Measurements from ENCODE around the gene FGD3.
A peak's percentile ranks its signal among the peaks of the same experiment; 100 is the strongest.

Gene FGD3

GRCh38 chr9:93059715-93060578 is 112.6 kb downstream of the FGD3 start:
- H3K36me3 ChIP-seq (ENCODE audit: control insufficient read depth, insufficient read depth, low read length, severe bottlenecking) = no peaks in the 10 kb centered on the region
- H3K9ac ChIP-seq (ENCODE audit: low read length) = no peak overlapping the region
- H3K4me1 ChIP-seq (ENCODE audit: control insufficient read depth, insufficient read depth, low read length) = peaks cover 11% of the 10 kb centered on the region
- DNase-seq (ENCODE audit: low read depth) = no peak
- peaks cover 4% of the 10 kb centered on the region for H3K27me3 ChIP-seq (replicated peaks; ENCODE audit: control insufficient read depth, insufficient read depth, low read length)
- no peak overlapping the region for H3K4me3 ChIP-seq (ENCODE audit: low read length)
- no peaks in the 10 kb centered on the region for H3K9me3 ChIP-seq (ENCODE audit: control insufficient read depth, low read length)

DNA sequence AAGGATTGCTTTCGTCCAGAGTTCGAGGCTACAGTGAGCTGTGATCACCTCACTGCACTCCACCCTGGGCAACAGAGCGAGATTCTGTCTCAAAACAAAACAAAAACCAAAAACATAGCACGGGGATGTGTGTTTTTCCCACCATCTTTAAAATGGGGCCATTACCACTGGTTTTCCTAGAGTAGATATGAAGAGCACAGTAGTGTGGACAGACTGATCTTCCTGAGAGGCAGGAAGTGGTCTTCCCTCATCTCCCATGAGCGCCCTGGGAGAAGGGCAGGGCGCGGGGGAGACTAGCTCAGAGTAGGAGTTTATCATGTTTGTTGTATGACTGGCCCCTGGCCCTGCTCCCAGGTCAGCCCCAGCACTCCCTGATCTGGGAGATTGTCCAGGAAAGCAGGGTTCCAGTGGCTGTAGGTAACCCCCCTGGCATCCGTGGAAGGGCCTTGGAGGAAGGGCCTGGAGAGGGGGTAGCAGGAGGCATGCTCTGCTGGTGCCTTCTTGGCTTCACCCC is 113.5 kb downstream of the FGD3 start:
- H3K4me3 ChIP-seq (ENCODE audit: low read length) = no peak overlapping the region
- peaks cover 11% of the 10 kb centered on the region for H3K4me1 ChIP-seq (ENCODE audit: control insufficient read depth, insufficient read depth, low read length)
- no peaks in the 10 kb centered on the region for H3K9me3 ChIP-seq (ENCODE audit: control insufficient read depth, low read length)
- H3K9ac ChIP-seq (ENCODE audit: low read length) = no peak overlapping the region
- peaks cover 4% of the 10 kb centered on the region for H3K27me3 ChIP-seq (replicated peaks; ENCODE audit: control insufficient read depth, insufficient read depth, low read length)
- DNase-seq (ENCODE audit: low read depth) = no peak
- H3K36me3 ChIP-seq (ENCODE audit: control insufficient read depth, insufficient read depth, low read length, severe bottlenecking) = no peaks in the 10 kb centered on the region

- peaks cover 4% of the 10 kb centered on the region for H3K27me3 ChIP-seq (replicated peaks; ENCODE audit: control insufficient read depth, insufficient read depth, low read length)
- no peak overlapping the region for H3K4me3 ChIP-seq (ENCODE audit: low read length)
Measured at GRCh38 chr9:93061260-93061751, 114.0 kb downstream of the FGD3 start.

DNA sequence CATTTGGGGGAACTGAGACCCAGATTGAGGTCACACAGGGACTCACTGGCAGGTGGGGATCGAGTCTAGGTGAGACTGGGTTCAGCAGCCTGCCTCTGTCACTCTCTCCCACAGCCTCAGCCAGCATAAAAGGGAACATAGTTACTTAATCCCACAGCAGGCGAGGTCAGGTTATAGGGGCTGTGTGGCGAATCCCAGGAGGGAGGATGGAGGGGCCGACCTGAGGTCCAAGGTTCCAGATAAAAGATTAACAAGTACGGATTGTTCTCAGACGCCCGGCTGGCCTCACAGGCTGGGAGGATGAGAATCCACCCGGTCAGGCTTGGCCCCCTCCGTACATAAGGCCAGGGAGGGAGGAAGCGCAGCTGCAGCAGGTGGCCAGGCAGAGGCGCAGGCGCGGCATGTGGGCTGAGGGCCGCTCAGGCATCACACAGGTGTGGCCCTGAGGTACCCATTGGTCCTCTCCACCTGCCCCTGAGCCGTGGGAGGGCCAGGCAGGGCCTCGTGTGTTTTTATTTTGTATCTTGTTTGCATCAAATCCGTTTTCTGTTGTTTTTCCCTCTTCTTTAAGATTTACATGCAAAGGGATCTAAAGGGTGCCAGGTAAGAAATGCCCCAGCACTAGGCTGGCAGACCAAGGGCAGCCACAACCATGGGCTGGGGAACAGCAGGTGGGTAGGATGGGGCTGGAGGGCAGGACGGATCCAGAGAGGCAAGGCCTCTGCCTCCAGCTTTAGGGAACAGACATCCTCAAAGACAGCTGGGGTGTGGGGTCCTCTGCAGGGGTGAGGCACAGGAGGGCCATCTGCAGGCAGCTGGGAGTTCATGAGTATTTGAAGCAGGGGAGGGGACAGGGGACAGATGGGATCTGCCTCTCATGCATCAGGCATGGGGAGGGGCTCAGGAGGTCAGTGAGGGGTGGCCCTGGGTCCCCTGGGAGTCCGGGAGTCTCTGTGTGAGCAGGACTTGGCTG is 114.8 kb downstream of the FGD3 start:
- H3K4me3 ChIP-seq (ENCODE audit: low read length) = no peak overlapping the region
- peaks cover 4% of the 10 kb centered on the region for H3K27me3 ChIP-seq (replicated peaks; ENCODE audit: control insufficient read depth, insufficient read depth, low read length)
- peaks cover 14% of the 10 kb centered on the region for H3K4me1 ChIP-seq (ENCODE audit: control insufficient read depth, insufficient read depth, low read length)
- H3K9me3 ChIP-seq (ENCODE audit: control insufficient read depth, low read length) = no peaks in the 10 kb centered on the region
- H3K36me3 ChIP-seq (ENCODE audit: control insufficient read depth, insufficient read depth, low read length, severe bottlenecking) = no peaks in the 10 kb centered on the region
- no peak for DNase-seq (ENCODE audit: low read depth)
- H3K9ac ChIP-seq (ENCODE audit: low read length) = no peak overlapping the region

More at GRCh38 chr9:93061260-93061751, 114.0 kb downstream of the FGD3 start:
- no peak overlapping the region for H3K9ac ChIP-seq (ENCODE audit: low read length)
- H3K9me3 ChIP-seq (ENCODE audit: control insufficient read depth, low read length) = no peaks in the 10 kb centered on the region
- peaks cover 11% of the 10 kb centered on the region for H3K4me1 ChIP-seq (ENCODE audit: control insufficient read depth, insufficient read depth, low read length)
- no peak for DNase-seq (ENCODE audit: low read depth)
- H3K36me3 ChIP-seq (ENCODE audit: control insufficient read depth, insufficient read depth, low read length, severe bottlenecking) = no peaks in the 10 kb centered on the region

GRCh38 chr9:93064392-93065134 is 117.2 kb downstream of the FGD3 start:
- H3K4me1 ChIP-seq (ENCODE audit: control insufficient read depth, insufficient read depth, low read length) = peaks cover 15% of the 10 kb centered on the region
- no peak overlapping the region for H3K4me3 ChIP-seq (ENCODE audit: low read length)
- H3K9me3 ChIP-seq (ENCODE audit: control insufficient read depth, low read length) = peaks cover 8% of the 10 kb centered on the region
- no peaks in the 10 kb centered on the region for H3K36me3 ChIP-seq (ENCODE audit: control insufficient read depth, insufficient read depth, low read length, severe bottlenecking)
- no peak for DNase-seq (ENCODE audit: low read depth)
- H3K27me3 ChIP-seq (replicated peaks; ENCODE audit: control insufficient read depth, insufficient read depth, low read length) = peaks cover 4% of the 10 kb centered on the region
- H3K9ac ChIP-seq (ENCODE audit: low read length) = no peak overlapping the region

DNA sequence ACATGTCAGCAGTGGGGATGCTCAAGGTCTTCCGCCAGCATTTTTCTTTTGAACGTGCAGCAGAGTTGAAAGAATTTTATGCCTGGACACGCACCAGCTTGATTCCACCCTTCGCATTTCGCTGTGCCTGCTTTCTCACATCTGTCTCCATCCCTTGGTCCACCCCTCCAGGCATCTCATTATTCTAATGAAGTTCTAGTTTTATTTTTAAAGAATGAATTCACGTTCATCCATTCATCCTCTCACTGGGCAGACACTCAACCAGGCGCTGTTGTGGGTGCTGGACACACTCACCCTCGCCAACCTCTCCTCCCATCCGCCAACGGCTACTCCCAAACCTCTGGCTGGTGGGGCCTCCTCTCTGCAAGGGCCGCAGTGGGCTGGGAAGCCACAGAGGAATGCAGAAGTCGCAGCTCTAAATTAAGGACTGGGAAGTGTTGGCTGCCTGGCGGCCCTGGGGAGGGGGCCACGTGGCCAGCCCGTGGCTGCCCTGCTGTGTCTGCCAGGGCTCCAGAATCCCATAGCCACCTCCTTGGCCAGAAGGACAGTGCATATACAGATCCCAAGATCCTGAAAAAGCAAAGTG is 117.9 kb downstream of the FGD3 start:
- peaks cover under 1% of the 10 kb centered on the region for H3K27me3 ChIP-seq (replicated peaks; ENCODE audit: control insufficient read depth, insufficient read depth, low read length)
- H3K4me3 ChIP-seq (ENCODE audit: low read length) = no peak overlapping the region
- H3K4me1 ChIP-seq (ENCODE audit: control insufficient read depth, insufficient read depth, low read length) = peaks cover 15% of the 10 kb centered on the region
- no peak for DNase-seq (ENCODE audit: low read depth)
- H3K9me3 ChIP-seq (ENCODE audit: control insufficient read depth, low read length) = peaks cover 8% of the 10 kb centered on the region
- no peaks in the 10 kb centered on the region for H3K36me3 ChIP-seq (ENCODE audit: control insufficient read depth, insufficient read depth, low read length, severe bottlenecking)
- H3K9ac ChIP-seq (ENCODE audit: low read length) = no peak overlapping the region

- no peaks in the 10 kb centered on the region for H3K27me3 ChIP-seq (replicated peaks; ENCODE audit: control insufficient read depth, insufficient read depth, low read length)
Measured at GRCh38 chr9:93066978-93067603, 119.8 kb downstream of the FGD3 start.

DNA sequence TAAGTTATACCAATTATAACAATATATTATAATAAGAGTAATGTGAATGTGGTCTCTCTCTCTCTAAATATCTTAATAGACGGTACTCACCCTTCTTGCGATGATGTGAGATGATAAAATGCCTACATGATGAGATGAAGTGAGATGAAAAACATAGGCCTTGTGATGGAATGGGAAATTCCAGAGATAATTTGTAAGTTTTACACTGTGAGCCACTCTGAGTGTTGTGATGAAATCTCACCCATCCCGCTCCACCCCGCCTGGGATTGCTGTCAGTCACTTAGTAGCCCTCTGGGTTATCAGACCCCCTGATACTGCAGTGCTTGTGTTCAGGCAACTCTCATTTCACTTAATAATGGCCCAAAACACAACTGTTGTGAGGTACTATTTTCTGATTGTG is 121.6 kb downstream of the FGD3 start:
- DNase-seq (ENCODE audit: low read depth) = no peak
- Histone ChIP-seq H3K9ac (ENCODE audit: low read length) (no peak overlapping the region), H3K4me3 (ENCODE audit: low read length) (no peak overlapping the region), H3K36me3 (ENCODE audit: control insufficient read depth, insufficient read depth, low read length, severe bottlenecking) (no peaks in the 10 kb centered on the region), H3K4me1 (ENCODE audit: control insufficient read depth, insufficient read depth, low read length) (peaks cover 4% of the 10 kb centered on the region), H3K9me3 (ENCODE audit: control insufficient read depth, low read length) (peaks cover 8% of the 10 kb centered on the region), H3K27me3 (replicated peaks; ENCODE audit: control insufficient read depth, insufficient read depth, low read length) (no peaks in the 10 kb centered on the region)

More at GRCh38 chr9:93066978-93067603, 119.8 kb downstream of the FGD3 start:
- H3K9ac ChIP-seq (ENCODE audit: low read length) = no peak overlapping the region
- peaks cover 4% of the 10 kb centered on the region for H3K4me1 ChIP-seq (ENCODE audit: control insufficient read depth, insufficient read depth, low read length)
- H3K4me3 ChIP-seq (ENCODE audit: low read length) = no peak overlapping the region
- DNase-seq (ENCODE audit: low read depth) = no peak
- no peaks in the 10 kb centered on the region for H3K36me3 ChIP-seq (ENCODE audit: control insufficient read depth, insufficient read depth, low read length, severe bottlenecking)
- H3K9me3 ChIP-seq (ENCODE audit: control insufficient read depth, low read length) = peaks cover 8% of the 10 kb centered on the region

DNA sequence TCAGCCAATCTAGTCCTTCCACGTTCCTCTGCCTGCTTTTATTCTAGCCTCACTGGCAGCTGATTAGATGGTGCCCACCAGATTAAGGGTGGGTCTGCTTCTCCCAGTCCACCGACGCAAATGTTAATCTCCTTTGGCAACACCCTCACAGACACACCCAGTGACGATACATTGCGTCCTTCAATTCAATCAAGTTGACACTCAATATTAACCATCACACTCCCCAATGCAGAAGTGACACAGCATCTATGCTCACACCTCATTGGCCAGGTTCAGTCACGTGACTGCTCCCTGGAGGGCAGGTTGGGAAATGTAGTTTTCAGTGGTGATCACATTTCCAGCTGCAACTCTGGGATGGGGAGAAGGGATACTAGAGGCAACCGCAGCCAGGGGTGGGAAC is 124.1 kb downstream of the FGD3 start:
- Histone ChIP-seq H3K9me3 (ENCODE audit: control insufficient read depth, low read length) (peaks cover 8% of the 10 kb centered on the region), H3K27me3 (replicated peaks; ENCODE audit: control insufficient read depth, insufficient read depth, low read length) (no peaks in the 10 kb centered on the region), H3K9ac (ENCODE audit: low read length) (no peak overlapping the region), H3K36me3 (ENCODE audit: control insufficient read depth, insufficient read depth, low read length, severe bottlenecking) (no peaks in the 10 kb centered on the region), H3K4me1 (ENCODE audit: control insufficient read depth, insufficient read depth, low read length) (peaks cover 4% of the 10 kb centered on the region), H3K4me3 (ENCODE audit: low read length) (no peak overlapping the region)
- no peak for DNase-seq (ENCODE audit: low read depth)

- peaks cover 8% of the 10 kb centered on the region for H3K9me3 ChIP-seq (ENCODE audit: control insufficient read depth, low read length)
- H3K27me3 ChIP-seq (replicated peaks; ENCODE audit: control insufficient read depth, insufficient read depth, low read length) = no peaks in the 10 kb centered on the region
- no peaks in the 10 kb centered on the region for H3K4me1 ChIP-seq (ENCODE audit: control insufficient read depth, insufficient read depth, low read length)
- H3K4me3 ChIP-seq (ENCODE audit: low read length) = no peak overlapping the region
- DNase-seq (ENCODE audit: low read depth) = peak; percentile 21
- H3K36me3 ChIP-seq (ENCODE audit: control insufficient read depth, insufficient read depth, low read length, severe bottlenecking) = no peaks in the 10 kb centered on the region
- no peak overlapping the region for H3K9ac ChIP-seq (ENCODE audit: low read length)
Measured at GRCh38 chr9:93072383-93072795, 125.1 kb downstream of the FGD3 start.
